Astrocyte of the spinal cord (primary cell): ENCODE results near the gene CNNM1.

ENCODE experiments used
- DNase-seq: peaks from one replicate; pipeline ENCODE4 v3.0.0; 2011; ENCODE audit warnings: low read depth, low spot score
- H3K4me3 ChIP-seq: 2 replicates; pipeline ENCODE4 v1.5.1; 2011; ENCODE audit warnings: low read depth, mild to moderate bottlenecking, low read length, moderate library complexity
- CTCF ChIP-seq: IDR thresholded peaks from 2 replicates; pipeline ENCODE4 v1.5.1; 2012; ENCODE audit warnings: low read depth, mild to moderate bottlenecking, low read length, inconsistent platforms
- in situ Hi-C: cut with HindIII; loops from 2 replicates; pipeline ENCODE4 v1.10.0; 2017; ENCODE audit warnings: low sequenced_read_pairs

Gene CNNM1

GRCh38 chr10:99387071-99387470 lies 57.9 kb downstream of the CNNM1 start:
- H3K4me3 ChIP-seq, result no peak overlapping the region
- no peak for TF ChIP-seq CTCF
- DNase-seq, result no peak
- in situ Hi-C loops, result no loop called here

GRCh38 chr10:99387541-99387940 lies 58.4 kb downstream of the CNNM1 start:
- no peak for TF ChIP-seq CTCF
- no peak overlapping the region for H3K4me3 ChIP-seq
- no peak for DNase-seq
- in situ Hi-C loops, result no loop called here

GRCh38 chr10:99389729-99390480 lies 60.7 kb downstream of the CNNM1 start:
- H3K4me3 ChIP-seq, result no peak overlapping the region
- in situ Hi-C loops, result no loop called here
- no peak for TF ChIP-seq CTCF
- DNase-seq, result no peak

- in situ Hi-C loops, result no loop called here
- H3K4me3 ChIP-seq, result no peak overlapping the region
- no peak for DNase-seq
- no peak for TF ChIP-seq CTCF
Measured at GRCh38 chr10:99391346-99391745, 62.2 kb downstream of the CNNM1 start.

- no peak overlapping the region for H3K4me3 ChIP-seq
- TF ChIP-seq CTCF, result no peak
- DNase-seq, result no peak
- in situ Hi-C loops, result no loop called here
Measured at GRCh38 chr10:99393036-99393435, 63.9 kb downstream of the CNNM1 start.

GRCh38 chr10:99393683-99394082 lies 64.5 kb downstream of the CNNM1 start:
- TF ChIP-seq CTCF, result no peak
- in situ Hi-C loops, result no loop called here
- DNase-seq, result no peak
- no peak overlapping the region for H3K4me3 ChIP-seq
